Activated T-helper 9 cell treated with anti-CD3 and anti-CD28 coated beads, Interleukin-2, amount 50 U/mL, for 16 hours (primary cell): ENCODE data around the gene CAMTA1.

Source experiments
- DNase-seq: peaks from one replicate; pipeline ENCODE4 v3.0.0-alpha.2; 2020; ENCODE audit warnings: low read depth

Gene CAMTA1

DNA sequence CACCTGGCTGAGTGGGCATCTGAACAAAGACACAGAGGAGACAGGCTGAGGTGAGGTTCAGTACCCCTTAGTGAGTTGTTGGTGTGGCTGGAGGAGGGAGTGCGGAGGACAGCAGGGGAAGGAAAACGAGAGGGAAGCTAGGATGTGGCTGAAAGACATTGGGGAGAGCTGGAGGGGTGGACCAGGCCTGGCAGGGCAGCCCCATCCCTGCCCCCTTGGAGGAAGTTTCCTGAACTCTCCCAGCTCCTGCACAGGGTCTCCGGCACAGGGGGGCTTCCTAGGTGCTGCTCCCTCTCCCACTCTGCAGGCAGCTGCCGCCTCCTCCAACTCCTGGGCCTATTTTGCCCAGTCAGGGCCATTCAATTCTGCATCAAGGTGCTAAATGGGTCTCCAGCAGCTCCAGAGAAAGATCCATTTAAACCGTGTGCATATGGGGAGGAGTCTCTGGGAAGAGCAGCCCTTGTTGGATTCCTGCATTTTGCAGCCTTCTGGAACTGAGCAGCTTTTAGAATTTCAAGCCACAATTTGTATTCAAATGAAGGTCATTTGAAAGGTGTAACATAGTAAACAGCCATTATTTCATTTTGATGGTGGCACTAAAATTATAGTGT lies 193.9 kb downstream of the CAMTA1 start:
- no peak for DNase-seq

DNA sequence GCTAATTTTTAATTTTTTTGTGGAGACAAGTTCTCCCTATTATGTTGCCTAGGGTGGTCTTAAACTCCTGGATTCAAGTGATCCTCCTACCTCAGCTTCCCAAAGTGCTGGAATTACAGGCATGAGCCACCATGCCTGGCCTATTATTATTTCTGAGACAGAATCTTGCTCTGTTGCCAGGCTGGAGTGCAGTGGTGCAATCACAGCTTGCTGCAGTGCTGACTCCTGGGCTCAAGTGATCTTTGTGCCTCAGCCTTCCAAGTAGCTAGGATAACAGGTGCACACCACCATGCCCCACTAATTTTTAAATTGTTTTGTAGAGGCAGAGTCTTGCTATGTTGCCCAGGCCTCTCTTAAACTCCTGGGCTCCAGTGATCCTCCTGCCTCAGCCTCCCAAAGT lies 196.3 kb downstream of the CAMTA1 start:
- DNase-seq: no peak

DNA sequence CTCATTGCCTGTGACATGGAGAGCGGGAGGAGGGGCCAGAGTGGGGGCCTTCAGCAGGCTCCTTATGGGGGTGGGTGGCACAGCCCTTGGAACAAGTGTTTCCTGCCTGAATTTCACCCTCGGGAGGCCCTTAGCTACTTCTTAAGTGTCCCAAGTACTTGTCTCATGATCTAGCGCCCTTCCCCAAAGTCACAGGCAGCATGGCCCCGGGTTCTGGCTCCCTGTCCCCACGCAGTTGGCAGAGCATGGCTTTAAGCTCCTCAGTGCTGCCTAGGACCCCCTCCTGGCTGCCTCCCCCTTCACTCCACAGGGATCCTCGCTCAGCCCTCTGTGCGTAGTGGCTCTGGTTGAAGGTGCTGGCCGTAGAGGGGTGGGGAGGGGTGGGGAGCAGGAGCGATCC lies 197.2 kb downstream of the CAMTA1 start:
- DNase-seq: no peak

DNA sequence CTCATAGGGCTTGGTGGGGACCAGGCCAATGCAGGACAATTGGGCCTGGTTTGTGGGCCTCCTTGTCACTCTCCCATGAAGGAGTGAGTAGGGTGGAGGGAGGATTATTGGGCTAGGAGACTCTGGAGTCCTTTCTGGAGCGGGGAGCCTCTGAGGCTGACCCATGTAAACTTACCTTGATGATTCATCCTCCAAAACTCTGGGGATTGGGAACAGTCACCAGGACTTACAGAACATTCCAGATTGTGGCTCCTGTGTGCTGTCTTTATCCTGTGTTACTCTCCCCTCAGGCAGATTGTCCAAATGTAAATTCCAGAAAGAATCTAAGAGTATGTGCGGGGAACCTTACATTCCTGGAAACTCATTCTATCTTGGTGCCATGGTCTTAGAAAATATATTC lies 197.6 kb downstream of the CAMTA1 start:
- no peak for DNase-seq

DNA sequence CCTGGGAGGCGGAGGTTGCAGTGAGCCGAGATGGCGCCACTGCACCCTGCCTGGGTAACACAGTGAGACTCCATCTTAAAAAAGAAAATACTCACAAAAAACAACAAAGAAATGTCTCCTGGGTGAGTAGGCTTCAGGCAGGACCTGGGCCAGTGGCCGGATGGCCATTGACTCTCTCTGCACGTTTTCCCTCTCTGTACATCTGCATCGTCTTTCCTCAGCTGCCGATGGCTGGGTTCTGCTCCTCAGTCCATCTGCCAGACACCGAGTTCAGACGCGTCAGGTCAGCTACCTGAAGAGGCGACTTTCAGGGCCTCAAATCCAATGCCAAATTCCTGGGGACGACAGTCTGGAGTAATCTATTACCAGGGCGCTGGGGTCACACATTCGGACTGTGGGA lies 199.3 kb downstream of the CAMTA1 start:
- DNase-seq: no peak

DNA sequence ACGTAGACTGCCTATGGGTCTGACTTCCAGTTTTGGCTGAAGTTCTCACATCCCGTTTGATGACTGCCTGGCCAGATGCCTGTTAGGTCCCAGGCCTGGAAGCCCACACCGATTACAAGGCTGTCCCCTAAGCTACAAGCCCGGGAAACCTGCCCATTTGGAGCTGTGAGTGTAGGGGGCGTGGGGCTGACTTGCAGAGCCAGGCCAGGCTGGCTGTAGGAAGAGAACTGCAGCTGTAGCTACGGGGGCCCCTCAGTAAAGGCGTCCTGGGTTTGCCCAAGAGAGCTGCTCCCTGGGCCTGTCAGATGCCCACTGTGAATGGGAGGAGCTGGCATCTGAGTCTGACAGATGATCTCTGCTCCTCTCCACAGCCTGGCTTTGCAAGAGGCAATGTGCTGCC lies 199.7 kb downstream of the CAMTA1 start:
- DNase-seq: no peak

DNA sequence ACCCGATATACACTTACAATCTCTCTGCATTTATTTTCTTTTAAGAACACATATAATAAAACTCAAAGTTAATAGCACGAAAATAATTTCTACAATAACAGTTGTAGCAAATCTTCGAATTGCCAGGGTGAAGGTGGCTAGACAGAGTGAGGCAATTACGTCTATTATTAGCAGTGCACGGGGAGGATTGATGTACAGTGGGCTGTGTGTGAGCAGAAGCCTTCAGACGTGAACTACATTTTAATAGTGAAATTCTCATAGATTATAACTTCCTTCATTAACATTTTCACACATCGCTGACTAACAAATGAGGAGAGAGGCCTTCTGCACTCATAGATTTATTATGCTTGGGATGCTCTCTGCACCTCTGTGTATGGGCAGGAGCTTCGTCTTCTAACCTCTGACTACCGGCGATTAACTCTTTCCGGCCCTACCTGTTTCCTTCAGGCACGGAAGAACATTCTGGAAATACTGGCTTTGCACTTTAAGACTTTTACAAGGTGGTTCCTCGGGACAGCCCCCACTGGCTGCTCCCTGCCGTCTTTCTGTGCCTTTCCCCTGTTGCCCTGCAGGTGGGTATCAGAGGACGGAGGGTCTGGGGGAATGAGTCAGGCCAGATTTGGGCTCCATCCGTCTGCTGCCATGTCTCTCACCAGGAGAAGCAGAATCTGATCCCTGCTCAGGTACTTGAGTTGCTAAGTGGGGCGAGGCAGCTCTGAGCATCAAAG lies 200.5 kb downstream of the CAMTA1 start:
- no peak for DNase-seq

DNA sequence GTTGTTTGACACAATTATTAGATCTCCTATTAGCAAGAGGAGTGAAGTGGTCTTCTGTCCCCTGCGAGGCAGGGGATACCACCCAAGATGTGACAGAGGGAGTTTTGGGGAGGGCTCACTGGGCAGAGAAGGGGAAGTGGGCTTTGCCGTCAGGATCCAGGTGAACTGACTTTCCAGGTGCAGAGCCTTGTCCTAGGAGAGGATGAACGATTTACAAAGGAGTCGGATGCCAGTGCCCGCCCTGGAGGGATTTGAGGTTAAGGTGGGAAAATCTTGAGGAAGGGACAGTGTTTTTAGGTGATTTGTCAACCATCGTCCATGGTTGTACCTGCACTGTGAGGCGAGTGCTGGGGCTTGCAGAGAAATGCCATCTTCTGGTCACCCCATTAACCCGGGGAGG lies 201.0 kb downstream of the CAMTA1 start:
- no peak for DNase-seq

DNA sequence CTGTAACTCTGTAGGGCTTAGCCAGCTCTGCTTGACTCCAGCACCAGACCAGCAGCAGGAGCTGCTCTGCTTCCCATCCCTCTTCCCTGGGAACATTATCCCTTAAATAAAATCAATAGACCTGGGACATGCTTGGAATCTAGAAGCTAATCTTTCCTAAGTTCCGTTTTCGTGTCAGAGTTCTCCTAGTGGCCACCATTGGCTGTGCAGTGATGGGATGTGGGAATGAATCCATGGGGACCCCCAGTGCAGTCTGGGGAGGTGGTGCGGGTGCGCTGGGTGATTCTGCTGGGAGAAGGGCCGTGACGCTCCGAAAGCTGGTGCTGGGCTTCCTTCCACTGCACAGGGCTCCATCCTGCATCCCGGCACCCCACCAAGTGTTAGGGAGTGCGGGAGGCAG lies 202.7 kb downstream of the CAMTA1 start:
- no peak for DNase-seq

DNA sequence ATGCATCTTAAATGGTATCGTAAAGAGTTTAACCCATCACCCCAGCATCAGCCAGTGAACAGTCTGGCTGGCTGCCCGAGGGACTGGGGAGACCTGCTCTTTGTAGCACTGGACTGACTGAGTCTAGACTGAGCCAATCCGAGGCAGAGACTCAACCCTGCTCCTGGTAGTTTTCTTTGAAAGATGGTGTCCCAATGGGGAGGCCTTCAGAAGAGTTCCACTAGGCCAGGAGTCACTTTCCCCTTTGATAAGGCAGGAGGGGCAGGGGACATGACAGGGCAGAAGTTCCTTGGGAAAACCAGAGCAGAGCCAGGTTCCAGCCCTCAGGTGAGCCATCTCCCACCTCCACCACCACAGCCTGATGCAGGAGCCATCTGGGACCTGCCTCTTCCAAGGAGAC lies 203.5 kb downstream of the CAMTA1 start:
- DNase-seq: no peak

DNA sequence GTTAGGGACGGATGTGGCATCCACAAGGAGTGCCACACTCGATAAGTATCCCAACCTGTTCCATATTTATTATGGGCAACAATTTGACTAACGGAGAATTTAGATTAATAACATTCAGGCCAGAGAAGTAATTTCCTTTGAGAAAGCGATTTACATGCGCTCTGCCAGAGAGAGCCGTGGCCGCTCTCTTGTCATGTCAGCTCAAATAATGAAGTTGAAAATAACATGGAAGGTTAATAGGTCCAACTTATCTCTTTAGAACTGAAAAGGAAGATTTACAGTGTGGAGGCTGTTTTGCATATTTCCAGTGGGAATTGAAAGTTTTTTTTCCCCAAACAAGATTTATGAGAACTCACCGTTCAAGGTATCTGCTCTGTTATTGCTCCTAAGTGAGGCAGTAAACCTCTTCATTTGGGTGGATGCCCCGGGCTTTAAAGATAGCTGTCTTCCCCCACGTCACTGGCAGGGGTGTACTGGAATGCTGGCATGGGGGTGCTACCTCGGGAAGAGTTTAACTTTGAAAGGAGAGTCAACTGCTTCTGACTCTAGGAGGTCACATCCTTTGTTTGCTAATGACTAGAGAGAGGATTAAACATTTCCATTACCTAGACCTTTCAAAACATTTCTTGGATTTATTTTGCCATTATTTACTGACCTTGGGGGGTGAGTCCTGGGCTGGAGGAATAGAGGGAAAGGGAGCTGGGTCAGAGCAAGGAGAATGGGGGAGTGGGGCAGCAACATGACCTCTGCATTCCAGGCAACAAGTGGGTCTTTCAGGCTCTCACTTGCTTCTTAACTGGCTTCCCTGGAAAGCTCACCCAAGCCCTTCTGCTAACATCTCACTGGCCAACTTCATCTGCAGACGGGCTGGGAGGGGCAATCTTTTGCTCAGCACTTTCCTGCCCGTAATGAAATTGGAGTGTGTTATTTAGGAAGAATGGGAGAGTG lies 204.2 kb downstream of the CAMTA1 start:
- DNase-seq: no peak

DNA sequence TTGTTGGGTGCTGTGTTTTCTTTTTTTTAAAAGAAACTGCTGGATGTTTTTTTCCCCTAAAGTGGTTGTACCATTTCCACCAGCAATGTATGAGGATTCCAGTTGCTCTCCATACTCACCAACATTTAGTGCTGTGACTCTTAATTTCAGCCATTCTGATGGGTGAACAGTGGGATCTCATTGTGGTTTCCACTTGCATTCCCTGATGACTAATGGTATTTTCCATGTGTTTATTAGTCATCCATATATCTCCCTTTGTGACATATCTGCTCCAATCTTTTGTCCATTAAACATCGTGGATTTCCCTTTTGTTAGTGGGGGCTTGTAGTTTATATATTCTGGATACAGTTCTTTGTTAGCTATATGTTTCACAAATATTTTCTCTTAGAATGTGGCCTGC lies 206.0 kb downstream of the CAMTA1 start:
- no peak for DNase-seq

DNA sequence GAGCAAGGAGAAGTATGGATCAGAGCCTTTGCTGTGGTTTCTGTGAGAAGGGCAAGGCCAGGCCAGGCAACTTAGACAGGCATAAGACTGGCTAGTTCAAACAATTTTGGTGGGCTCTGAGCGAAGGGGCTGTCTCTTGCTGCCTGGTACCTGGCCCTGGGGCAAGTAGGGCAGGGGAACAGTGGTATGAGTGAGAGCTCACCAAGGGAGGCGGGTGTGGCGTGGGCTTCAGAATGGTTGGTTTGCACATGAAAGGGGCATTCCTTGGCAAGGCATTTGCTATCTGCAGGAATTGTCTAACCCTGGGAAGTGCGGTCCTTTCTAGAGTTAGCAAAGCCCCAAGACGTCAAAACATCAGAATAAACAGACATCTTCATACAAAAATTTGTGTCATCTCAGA lies 210.5 kb downstream of the CAMTA1 start:
- DNase-seq: no peak

DNA sequence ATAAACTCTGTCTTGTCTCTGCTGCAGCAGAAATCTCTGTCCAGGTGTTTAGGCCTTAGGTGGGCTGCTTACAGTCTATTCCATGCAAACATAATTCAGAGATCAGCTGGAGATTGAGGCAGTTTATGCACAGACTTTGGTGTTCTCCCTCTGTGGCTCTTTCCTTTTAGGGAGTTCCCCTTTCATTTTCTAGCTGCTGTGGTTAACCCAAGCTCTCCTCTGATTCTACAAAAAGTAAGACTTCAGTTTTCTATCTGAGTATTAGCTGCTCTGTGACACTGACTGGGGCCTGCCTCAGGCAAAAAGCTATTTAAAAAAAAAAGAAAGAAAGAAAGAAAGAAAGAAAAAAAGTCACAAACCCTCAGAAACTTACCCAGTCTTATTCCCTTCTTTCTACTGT lies 211.1 kb downstream of the CAMTA1 start:
- DNase-seq: no peak

DNA sequence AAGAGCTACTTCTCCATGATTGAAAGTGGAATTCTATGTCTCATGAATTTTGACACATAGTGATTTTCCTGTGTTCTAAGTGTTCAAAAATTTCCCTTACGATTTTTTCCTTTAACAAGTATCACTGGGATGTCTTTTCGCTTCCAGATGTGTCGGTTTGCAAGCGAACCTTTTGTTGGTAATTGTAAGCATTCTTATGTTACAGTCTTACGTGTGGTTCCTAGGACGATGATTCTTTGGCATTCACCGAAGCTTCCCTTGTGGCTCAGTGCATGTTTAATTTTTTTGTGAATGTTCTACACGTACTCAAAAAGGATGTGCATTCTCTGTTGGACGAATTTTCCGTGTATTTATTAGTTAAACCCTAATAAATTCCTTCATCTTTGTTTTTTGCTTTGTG lies 211.6 kb downstream of the CAMTA1 start:
- no peak for DNase-seq

DNA sequence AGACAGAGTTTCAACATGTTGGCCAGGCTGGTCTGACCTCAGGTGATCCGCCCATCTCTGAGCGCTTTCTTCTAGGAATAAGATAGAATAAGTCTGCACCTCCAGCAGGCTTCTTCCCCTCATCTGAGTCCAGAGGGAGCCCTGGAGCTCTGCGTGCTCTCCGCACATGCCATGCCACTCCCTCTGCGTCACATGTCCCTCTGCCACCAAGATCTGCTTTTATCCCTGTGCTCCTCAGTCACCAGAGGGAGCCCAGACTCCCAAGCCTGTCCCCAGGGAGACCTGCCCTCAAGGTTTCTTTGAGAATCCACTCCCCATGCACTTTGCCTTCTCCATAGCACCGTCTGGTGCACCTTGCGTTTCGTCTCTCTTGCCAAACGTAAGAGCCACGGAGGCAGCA lies 213.0 kb downstream of the CAMTA1 start:
- DNase-seq: no peak

DNA sequence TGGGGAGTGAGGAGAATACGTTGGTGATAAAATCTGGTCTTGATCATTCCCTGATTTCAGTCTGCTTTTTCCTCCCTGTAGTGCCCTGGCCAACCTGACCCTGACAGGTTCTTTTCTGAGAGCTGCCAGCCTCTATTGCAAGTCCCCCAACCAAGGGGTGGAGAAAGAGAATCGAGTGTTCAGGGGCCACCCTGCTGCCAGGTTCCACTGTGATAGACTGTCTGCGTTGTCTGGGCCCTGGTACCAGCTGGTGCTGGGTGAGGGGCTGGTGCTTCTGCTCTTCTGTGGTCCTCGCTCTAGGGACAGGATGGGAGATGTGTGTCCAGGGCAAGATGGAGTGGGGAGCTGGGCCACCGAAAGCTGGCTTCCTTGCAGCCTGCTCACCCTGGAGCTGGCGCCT lies 214.6 kb downstream of the CAMTA1 start:
- DNase-seq: no peak

DNA sequence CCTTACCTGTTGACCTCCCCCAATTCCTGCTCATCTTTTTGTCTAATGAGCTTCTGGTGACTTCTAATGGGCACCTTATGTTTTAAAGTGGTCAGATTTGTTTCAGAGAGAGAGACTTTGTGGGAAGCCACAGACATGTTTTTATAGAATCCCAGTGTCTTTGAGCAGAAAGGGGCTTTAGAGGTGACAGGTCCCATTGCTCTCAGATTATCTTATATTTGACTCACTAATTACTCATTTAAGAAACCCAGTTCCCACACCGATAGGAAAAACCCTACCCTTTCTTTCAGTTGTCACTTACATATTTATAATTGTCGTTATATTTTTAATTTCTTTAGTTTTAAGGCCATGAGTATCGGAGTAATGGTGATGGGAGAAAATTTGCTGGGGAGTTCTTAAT lies 215.5 kb downstream of the CAMTA1 start:
- no peak for DNase-seq

DNA sequence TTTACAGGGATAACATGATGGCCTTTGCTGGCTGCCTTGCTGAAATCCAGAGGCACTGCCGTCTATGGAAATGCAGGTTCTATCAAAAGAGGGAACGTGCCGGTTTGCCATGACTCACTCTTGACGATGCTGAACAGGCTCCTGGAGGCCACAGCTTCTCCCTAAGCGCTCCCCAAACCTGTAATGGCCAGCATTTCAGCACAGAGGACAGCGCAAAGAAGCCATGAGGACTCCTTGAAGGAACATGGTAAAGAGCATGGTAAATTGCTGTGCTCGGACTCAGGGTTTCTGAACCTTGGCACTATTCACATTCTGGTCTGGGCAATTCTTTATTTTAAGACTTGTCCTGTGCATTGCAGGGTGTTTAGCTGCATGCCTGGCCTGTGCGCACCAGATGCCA lies 217.5 kb downstream of the CAMTA1 start:
- no peak for DNase-seq

DNA sequence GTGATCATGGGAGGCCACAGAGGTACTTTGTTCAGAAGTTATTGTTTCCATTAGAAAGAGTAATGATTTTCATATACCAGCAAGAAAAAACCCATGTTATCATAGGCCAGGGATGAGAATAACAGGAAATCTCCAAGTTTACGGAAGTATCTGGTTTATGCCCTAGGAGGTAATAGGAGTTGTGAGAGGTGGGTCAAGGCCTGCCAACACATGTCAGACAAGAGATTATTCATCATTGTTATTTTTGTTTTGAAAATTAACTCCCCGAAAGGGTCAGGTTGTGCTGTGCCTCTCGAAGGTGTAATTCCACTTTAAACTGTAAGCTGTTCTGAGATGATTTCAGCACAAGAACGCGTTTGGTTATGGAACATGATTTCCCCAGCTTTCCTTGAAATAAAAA lies 218.4 kb downstream of the CAMTA1 start:
- no peak for DNase-seq

DNA sequence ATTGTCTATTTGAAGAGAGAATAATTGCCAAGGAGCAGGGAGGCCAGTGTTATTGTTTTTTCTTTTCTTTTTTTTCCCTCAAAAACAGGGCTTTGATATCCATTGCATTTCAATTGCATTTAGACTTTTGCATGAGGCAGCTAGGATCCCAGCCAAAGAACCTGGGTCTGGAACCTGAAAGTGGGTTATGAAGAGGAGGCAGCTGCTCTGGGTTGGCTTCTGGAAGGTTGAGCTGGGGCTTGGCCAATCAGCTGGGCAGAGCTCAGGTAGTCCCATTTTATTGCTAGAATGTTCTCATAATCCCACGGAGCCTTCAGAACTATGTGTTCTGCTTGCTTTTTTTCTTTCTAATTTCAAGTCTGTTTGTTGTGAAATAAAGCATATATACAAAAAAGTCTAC lies 218.9 kb downstream of the CAMTA1 start:
- DNase-seq: no peak

DNA sequence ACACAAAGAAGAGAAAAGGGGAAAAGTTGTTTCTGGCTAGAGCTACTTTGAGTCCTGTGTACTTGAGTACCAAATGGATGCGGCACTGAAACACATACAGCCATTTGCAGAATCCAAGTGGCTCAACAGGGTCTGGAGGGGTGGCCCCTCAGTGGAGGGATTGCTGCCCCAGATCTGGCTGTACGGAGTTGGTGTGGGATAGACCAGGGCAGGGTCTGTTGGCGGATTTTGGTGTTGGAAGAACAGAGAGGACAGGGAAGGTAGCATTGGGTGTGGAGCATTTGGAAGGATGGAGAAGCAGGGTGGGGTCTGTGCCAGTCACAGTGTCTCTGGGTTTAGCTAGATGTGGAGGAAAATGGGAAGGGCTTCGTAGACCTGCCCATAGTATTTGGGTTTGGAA lies 220.5 kb downstream of the CAMTA1 start:
- DNase-seq: no peak
